ENCODE measurements around the gene CDH23. TPM values are rescaled to one million over a fixed set of nuclear protein-coding genes. Genes with fewer than 3 reads are reported as not detected.
A peak's percentile ranks its signal among the peaks of the same experiment; 100 is the strongest.

CDH23 gene
- total and polyA plus RNA-seq, 2 donors (not counting 1 experiment from before 2014, with no cell fraction given) = 0.37 to 0.89 TPM

DNA sequence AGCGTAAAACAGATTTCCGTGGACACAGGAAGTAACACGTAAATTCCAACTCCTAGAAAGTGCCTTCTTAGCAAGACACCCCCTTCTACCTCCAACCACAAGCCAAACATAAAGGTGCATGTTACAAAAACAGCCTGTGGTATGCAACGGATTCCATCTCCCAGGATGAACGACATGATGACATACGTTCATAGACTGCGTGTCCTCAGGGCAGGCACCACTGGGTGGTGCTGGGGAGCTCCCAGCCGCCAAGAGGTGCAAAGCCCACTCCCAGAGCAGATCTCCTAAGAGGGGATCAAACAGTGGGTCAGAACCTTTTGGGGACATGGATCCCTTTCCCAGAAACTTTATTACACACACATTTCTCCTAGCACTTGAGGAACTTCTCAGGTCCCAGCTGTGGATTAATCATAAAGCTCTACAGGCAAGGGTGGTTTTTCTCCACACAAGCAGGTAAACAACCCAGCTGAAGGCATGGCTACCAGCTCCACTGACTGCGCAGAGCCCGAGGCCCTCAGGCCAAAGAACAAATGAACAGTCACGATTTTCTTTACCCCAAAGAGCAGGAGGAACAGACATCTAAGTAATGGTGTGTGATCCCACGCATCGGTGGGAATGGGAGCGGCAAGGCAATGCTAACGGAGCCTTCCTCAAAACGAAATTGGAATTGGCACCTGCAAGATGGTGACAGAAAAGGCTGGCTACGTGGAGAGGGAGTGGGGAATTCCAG, 440.5 kb downstream of the CDH23 start:
- H2AFZ ChIP-seq (ENCODE audit: insufficient read depth, low read depth, low read length, poor library complexity, severe bottlenecking) = no peak overlapping the region
- DNase-seq = peak; percentile 51
- peak overlapping the region in 1 of 5 experiments; percentile 49 for H3K4me3 ChIP-seq (ENCODE audit: control extremely low read depth in 1 of 5, extremely low read depth in 1 of 5, insufficient read depth in 1 of 5, low read depth in 2 of 5, low read length in 4 of 5)
- Mint-ChIP-seq H3K4me1 (peaks cover 77% of the 10 kb centered on the region), H3K27ac (peak overlapping the region; percentile 97), H3K9me3 (ENCODE audit: insufficient read depth) (no peaks in the 10 kb centered on the region), H3K27me3 (no peaks in the 10 kb centered on the region), H3K4me3 (peak overlapping the region; percentile 88)
- CTCF ChIA-PET = interaction anchor here (0.9 to 11.5 kb wide), 10 partner anchors 13 to 211 kb away, joined by 3 to 236 read pairs (median 6); partner anchors contain the start of gene PSAP
- ATAC-seq (ENCODE audit: low read depth) = no peak
- 72% methylated on average over 17 of the region's 17 CpGs for WGBS (ENCODE audit: insufficient coverage)
- TF ChIP-seq EZH2 (IDR thresholded peaks at IDR 0.05; ENCODE audit: borderline replicate concordance, insufficient read depth, low read depth, low read length, poor library complexity, severe bottlenecking) = no peak
- TF ChIP-seq, protein P1, sequence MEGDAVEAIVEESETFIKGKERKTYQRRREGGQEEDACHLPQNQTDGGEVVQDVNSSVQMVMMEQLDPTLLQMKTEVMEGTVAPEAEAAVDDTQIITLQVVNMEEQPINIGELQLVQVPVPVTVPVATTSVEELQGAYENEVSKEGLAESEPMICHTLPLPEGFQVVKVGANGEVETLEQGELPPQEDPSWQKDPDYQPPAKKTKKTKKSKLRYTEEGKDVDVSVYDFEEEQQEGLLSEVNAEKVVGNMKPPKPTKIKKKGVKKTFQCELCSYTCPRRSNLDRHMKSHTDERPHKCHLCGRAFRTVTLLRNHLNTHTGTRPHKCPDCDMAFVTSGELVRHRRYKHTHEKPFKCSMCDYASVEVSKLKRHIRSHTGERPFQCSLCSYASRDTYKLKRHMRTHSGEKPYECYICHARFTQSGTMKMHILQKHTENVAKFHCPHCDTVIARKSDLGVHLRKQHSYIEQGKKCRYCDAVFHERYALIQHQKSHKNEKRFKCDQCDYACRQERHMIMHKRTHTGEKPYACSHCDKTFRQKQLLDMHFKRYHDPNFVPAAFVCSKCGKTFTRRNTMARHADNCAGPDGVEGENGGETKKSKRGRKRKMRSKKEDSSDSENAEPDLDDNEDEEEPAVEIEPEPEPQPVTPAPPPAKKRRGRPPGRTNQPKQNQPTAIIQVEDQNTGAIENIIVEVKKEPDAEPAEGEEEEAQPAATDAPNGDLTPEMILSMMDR (IDR thresholded peaks at IDR 0.05) = peak; percentile 51
- H3K4me2 ChIP-seq (replicated peaks; ENCODE audit: low read depth, low read length, poor library complexity, severe bottlenecking) = peak overlapping the region; percentile 82
- H3K27me3 ChIP-seq (replicated peaks in 1 of 4; ENCODE audit: control extremely low read depth in 1 of 4, control insufficient read depth in 3 of 4, insufficient read depth in 4 of 4, low read length in 3 of 4) = no peaks in the 10 kb centered on the region
- H3K79me2 ChIP-seq (ENCODE audit: control insufficient read depth, insufficient read depth, low read length) = peaks cover 94% of the 10 kb centered on the region
- peak overlapping the region; percentile 91 to 94 for H3K27ac ChIP-seq (ENCODE audit: low read length in 2 of 2)
- H3K9ac ChIP-seq (ENCODE audit: low read length) = peak overlapping the region; percentile 52
- POLR2A ChIA-PET = interaction anchor here (0.5 to 4.2 kb wide), 6 partner anchors 14 to 495 kb away, joined by 7 to 22 read pairs (median 8); partner anchors contain the start of gene PSAP
- H4K20me1 ChIP-seq (ENCODE audit: control insufficient read depth, insufficient read depth, low read length, poor library complexity, severe bottlenecking) = peaks cover 44% of the 10 kb centered on the region
- peaks cover 76 to 94% of the 10 kb centered on the region in 2 donors for H3K4me1 ChIP-seq (ENCODE audit: control insufficient read depth in 2 of 2, insufficient read depth in 2 of 2, low read length in 2 of 2)
- intact Hi-C loops (cut with micrococcal nuclease) = loop anchor here (2.0 to 10.0 kb wide), 4 partner anchors 250 to 1342 kb away; partner anchors contain the start of genes ANAPC16, ASCC1 and SPOCK2
- peaks cover 0 to 15% of the 10 kb centered on the region in 2 experiments for H3K36me3 ChIP-seq (replicated peaks in 1 of 2; ENCODE audit: control extremely low read depth in 1 of 2, control insufficient read depth in 1 of 2, extremely low read depth in 1 of 2, insufficient read depth in 2 of 2, low read length in 1 of 2)
- no peaks in the 10 kb centered on the region for H3K9me3 ChIP-seq (ENCODE audit: control extremely low read depth in 1 of 3, control insufficient read depth in 2 of 3, insufficient read depth in 1 of 3, low read length in 2 of 3)
